Hematopoietic multipotent progenitor cell treated with erythropoietin and hydrocortisone succinate and interleukin-3 and kit ligand, for 17 days (in vitro differentiated cells): ENCODE measurements around the gene SEMA6D.

Experiments used
- DNase-seq: peaks from one replicate; pipeline ENCODE4 v3.0.0-alpha.2; 2015; ENCODE audit warnings: low spot score

SEMA6D gene

GRCh38 chr15:47717036-47717612, at the start of gene SEMA6D:
SEMA6D (plus strand) TSS chr15:47717505; CDS start chr15:47759799, 42,294 bp downstream.
- DNase-seq, result no peak

- no peak for DNase-seq
These were observed 48.1 kb upstream of the SEMA6D start for GRCh38 chr15:47669221-47669620.

GRCh38 chr15:47670365-47670764, 46.9 kb upstream of the SEMA6D start:
- DNase-seq, result no peak

- no peak for DNase-seq
These were observed 44.0 kb upstream of the SEMA6D start for GRCh38 chr15:47673232-47673761.

GRCh38 chr15:47674586-47675232, 42.6 kb upstream of the SEMA6D start:
- no peak for DNase-seq

- DNase-seq, result no peak
These were observed 41.6 kb upstream of the SEMA6D start for GRCh38 chr15:47675735-47676134.

GRCh38 chr15:47678040-47678439, 39.3 kb upstream of the SEMA6D start:
- no peak for DNase-seq

- DNase-seq, result no peak
These were observed 34.6 kb upstream of the SEMA6D start for GRCh38 chr15:47682661-47683060.

- DNase-seq, result no peak
These were observed 32.0 kb upstream of the SEMA6D start for GRCh38 chr15:47685141-47685870.

GRCh38 chr15:47688573-47689086, 28.7 kb upstream of the SEMA6D start:
- DNase-seq, result no peak

GRCh38 chr15:47689660-47690059, 27.6 kb upstream of the SEMA6D start:
- no peak for DNase-seq

- no peak for DNase-seq
These were observed 25.4 kb upstream of the SEMA6D start for GRCh38 chr15:47691882-47692281.

GRCh38 chr15:47696351-47696750, 21.0 kb upstream of the SEMA6D start:
- DNase-seq, result no peak

GRCh38 chr15:47705281-47705997, 11.9 kb upstream of the SEMA6D start:
- no peak for DNase-seq

- DNase-seq, result no peak
These were observed 9.9 kb upstream of the SEMA6D start for GRCh38 chr15:47707391-47707790.

- no peak for DNase-seq
These were observed 8.9 kb upstream of the SEMA6D start for GRCh38 chr15:47708161-47708980.

- DNase-seq, result no peak
These were observed 5.7 kb upstream of the SEMA6D start for GRCh38 chr15:47711655-47712054.

GRCh38 chr15:47715402-47715801, 1.9 kb upstream of the SEMA6D start:
- no peak for DNase-seq

- no peak for DNase-seq
These were observed 1.4 kb upstream of the SEMA6D start for GRCh38 chr15:47715856-47716445.

GRCh38 chr15:47716516-47716915, 789 bp upstream of the SEMA6D start:
- no peak for DNase-seq
